Activated naive CD8-positive, alpha-beta T cell treated with anti-CD3 and anti-CD28 coated beads, Interleukin-2, amount 50 U/mL, for 24 hours (primary cell): Measurements from ENCODE around the gene CCNK.
A peak's percentile ranks its signal among the peaks of the same experiment; 100 is the strongest.

ENCODE experiments used
- ATAC-seq: fragments of 150-1000 bp; cut with Tn5 transposase; one replicate; pipeline ENCODE4 v1.10.0; 2021
- DNase-seq: peaks from one replicate; pipeline ENCODE4 v3.0.0; 2021
- H3K27ac Mint-ChIP-seq: one replicate; pipeline ENCODE4 v1.8.0; 2021; ENCODE audit warnings: mild to moderate bottlenecking, mixed read lengths
- H3K27me3 Mint-ChIP-seq: one replicate; pipeline ENCODE4 v1.8.0; 2021; ENCODE audit warnings: mixed read lengths
- H3K36me3 Mint-ChIP-seq: one replicate; pipeline ENCODE4 v1.8.0; 2021; ENCODE audit warnings: low read depth, mixed read lengths
- H3K4me1 Mint-ChIP-seq: one replicate; pipeline ENCODE4 v1.8.0; 2021; ENCODE audit warnings: mixed read lengths
- H3K4me3 Mint-ChIP-seq: one replicate; pipeline ENCODE4 v1.8.0; 2021; ENCODE audit warnings: mild to moderate bottlenecking, moderate library complexity, mixed read lengths
- H3K9me3 Mint-ChIP-seq: one replicate; pipeline ENCODE4 v1.8.0; 2021; ENCODE audit warnings: mixed read lengths

The CCNK gene

DNA sequence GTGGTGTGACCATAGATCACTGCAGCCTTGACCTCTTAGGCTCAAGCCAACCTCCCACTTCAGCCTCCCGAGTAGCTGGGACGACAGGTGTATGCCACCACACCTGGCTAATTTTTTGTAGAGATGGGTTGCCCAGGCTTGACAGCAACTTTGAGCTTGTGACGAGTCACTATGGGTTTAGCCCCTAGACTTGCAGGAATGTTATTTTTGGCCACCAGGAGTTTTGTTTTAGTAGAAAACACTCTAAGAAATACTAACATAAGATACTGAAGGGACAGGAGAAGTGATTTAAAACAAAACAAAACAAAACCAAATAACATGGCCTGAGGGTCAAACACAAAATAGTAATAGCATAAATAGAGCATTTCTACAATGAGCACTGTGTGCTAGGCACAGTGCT, 27.0 kb upstream of the CCNK start:
- Mint-ChIP-seq H3K4me1 (no peaks in the 10 kb centered on the region), H3K4me3 (no peak overlapping the region), H3K27me3 (no peaks in the 10 kb centered on the region), H3K36me3 (peaks cover 37% of the 10 kb centered on the region), H3K9me3 (no peaks in the 10 kb centered on the region), H3K27ac (no peak overlapping the region)
- no peak for DNase-seq
- ATAC-seq = no peak

DNA sequence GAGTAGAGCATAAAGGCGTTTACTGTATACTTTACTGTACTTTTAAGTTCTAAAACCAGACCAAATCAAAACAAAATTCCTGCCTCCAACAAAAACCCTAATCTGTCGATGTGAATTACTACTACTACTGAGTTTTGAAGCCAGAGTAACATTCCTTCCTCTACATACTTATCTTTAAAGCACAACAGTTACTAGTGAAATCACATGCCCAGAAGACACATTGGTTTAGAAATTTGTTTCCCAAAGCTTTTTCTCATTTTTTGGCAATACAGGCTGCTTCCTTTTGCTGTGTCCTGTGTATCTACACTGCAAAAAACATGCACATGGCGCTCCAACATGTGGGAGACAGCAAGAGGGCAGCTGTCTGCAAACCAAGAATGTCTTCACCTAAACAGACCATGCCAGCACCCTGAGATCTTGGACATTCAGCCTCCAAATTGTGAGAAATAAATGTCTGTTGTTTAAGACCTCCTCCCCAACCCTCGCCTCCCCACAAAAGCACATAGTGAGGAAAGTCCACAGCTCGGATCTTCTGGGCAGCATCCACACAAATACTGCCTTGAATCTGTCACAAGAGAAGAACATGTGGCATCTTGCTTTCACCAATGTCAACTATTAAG, 21.6 kb upstream of the CCNK start:
- Mint-ChIP-seq H3K36me3 (peaks cover 31% of the 10 kb centered on the region), H3K27ac (no peak overlapping the region), H3K4me3 (no peak overlapping the region), H3K4me1 (no peaks in the 10 kb centered on the region), H3K9me3 (no peaks in the 10 kb centered on the region), H3K27me3 (no peaks in the 10 kb centered on the region)
- ATAC-seq (no peak), DNase-seq (no peak)

DNA sequence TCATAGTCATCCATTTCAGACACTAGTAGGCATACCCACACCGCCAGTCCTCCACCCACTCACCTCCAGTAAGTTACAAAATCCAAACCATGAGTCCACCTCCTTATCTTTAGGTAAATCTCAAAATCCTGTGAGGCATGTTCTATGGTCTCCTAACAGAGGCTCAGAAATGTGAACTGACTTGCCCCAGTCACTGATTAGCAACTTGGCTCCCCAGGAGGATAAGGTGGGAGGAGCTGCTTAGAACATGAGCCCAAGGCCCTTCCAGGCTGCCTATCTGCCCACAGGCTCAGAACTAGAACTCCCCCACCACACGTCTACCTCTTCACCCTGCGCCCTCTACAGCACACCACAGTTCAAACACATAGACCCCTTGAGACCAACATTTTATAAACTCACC, 20.4 kb upstream of the CCNK start:
- no peaks in the 10 kb centered on the region for H3K4me1 Mint-ChIP-seq
- DNase-seq (no peak), ATAC-seq (peak; percentile 20)
- H3K27ac Mint-ChIP-seq = no peak overlapping the region
- no peak overlapping the region for H3K4me3 Mint-ChIP-seq
- H3K27me3 Mint-ChIP-seq = no peaks in the 10 kb centered on the region
- H3K9me3 Mint-ChIP-seq = no peaks in the 10 kb centered on the region
- H3K36me3 Mint-ChIP-seq = peaks cover 31% of the 10 kb centered on the region

DNA sequence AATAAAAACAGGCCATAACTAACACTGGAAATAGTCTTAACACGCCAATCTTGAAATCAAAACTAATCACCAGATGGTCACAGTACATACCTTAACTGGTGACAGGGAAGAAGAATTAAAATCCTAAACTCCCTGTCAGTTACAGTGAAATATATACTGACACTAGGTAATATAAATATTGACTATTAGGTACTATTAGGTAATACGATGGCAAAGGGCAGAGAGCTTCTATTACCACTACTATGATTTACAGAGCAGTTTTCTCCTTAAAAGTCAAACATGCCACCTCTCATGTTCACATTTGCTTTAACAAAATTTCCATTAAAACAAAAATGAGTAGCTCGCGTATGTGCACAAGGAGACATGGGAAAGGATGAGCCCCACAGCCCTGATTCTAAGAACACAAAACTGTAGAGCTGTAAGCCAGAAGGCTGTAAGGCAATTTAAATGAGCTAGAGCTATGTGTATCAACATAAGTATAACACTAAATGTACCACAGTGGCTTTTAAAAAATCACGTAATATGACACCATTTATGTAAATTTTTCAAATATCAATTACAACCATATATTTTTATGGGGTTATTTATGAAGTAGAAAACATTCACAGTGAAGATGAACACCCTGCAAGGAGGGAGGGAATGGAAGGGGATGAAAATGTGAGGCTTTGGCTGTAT, 19.7 kb upstream of the CCNK start:
- DNase-seq = no peak
- Mint-ChIP-seq H3K4me3 (no peak overlapping the region), H3K9me3 (no peaks in the 10 kb centered on the region), H3K27me3 (no peaks in the 10 kb centered on the region), H3K27ac (no peak overlapping the region), H3K36me3 (peaks cover 31% of the 10 kb centered on the region), H3K4me1 (no peaks in the 10 kb centered on the region)
- no peak for ATAC-seq

DNA sequence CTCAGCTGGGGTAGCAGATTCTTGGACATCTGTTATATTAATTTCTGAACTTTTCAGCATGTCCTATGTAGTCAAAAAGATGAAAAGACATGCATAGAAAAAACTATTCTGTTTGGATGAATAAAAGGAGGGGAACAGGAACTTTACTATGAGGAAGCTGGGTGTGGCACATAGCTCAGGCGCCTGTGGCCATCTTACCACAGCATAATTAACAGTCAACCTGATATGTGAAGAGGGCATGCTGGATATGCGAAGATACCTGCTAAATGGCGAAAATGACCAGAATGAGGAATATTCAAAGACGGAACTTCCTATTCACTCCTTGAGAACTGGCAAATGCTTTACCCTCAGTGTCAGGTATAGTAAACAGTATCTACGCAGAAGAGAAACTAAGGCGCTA, 19.0 kb upstream of the CCNK start:
- Mint-ChIP-seq H3K27me3 (no peaks in the 10 kb centered on the region), H3K9me3 (no peaks in the 10 kb centered on the region), H3K27ac (no peak overlapping the region), H3K36me3 (peaks cover 24% of the 10 kb centered on the region), H3K4me3 (no peak overlapping the region), H3K4me1 (no peaks in the 10 kb centered on the region)
- ATAC-seq (no peak), DNase-seq (no peak)

DNA sequence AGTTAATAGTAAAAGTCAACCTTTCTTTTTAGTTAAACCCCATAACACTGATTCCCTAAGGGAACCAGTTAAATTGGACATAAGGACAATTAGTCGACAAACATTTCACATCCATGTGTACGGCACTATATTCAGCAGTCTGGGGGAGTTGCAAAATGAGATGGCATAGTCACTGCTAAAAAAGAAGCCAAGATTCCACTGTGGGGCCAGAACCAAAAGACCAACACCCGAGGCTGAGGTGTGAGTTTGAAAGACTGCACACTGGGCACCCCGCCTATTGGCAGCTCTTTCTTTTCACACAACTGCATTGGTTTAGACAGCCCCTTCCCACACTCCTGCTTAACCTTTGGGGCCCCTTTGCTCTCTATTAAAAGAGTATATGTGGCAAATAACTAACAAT, 17.2 kb upstream of the CCNK start:
- no peak for ATAC-seq

DNA sequence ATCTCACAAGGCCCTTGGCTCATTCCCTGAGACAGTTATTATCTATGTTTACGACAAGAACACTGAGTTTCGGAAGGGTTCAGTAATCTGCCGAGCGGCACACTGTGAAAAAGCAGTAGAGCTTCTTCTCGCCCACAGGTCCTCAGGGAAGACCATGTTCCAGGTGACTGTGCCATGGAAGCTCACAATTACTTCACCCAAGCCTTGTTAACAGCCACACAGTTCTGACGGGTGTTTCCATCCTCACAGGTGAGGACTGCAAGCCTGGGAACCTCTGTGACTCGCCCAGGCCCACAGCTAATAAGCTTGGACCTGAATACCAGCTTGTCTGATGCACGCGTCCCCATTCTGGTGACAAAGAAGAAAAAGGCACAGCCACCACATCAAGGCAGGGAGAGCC, 15.9 kb upstream of the CCNK start:
- Mint-ChIP-seq H3K9me3 (no peaks in the 10 kb centered on the region), H3K36me3 (peaks cover 11% of the 10 kb centered on the region), H3K27me3 (no peaks in the 10 kb centered on the region), H3K4me3 (no peak overlapping the region), H3K4me1 (peaks cover 14% of the 10 kb centered on the region), H3K27ac (no peak overlapping the region)
- no peak for DNase-seq
- ATAC-seq = no peak

More for the DNA sequence above, 17.2 kb upstream of the CCNK start:
- H3K27me3 Mint-ChIP-seq = no peaks in the 10 kb centered on the region
- no peak for DNase-seq
- no peak overlapping the region for H3K4me3 Mint-ChIP-seq
- H3K27ac Mint-ChIP-seq = no peak overlapping the region
- peaks cover 17% of the 10 kb centered on the region for H3K36me3 Mint-ChIP-seq
- H3K4me1 Mint-ChIP-seq = peaks cover 14% of the 10 kb centered on the region
- H3K9me3 Mint-ChIP-seq = no peaks in the 10 kb centered on the region

DNA sequence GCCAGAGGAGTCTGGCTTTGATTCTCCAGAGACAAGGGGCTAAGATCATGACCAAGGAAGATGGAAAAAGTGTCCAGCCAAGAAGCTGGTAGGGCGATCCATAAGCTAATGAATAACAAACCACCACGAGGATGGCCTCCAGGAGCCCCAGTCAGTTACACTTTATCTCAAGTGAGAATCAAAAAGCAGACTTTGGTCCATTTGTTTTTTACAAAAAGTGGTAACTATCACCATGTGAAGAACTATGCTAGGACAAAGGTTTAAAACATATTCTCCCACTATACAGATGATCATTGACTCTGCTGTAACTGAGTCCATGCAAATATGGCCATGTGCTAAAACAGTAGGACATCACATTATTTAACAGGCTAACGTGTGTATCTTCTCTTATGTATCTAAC, 14.5 kb upstream of the CCNK start:
- Mint-ChIP-seq H3K4me3 (no peak overlapping the region), H3K4me1 (peaks cover 19% of the 10 kb centered on the region), H3K36me3 (peaks cover 5% of the 10 kb centered on the region), H3K27ac (no peak overlapping the region), H3K9me3 (no peaks in the 10 kb centered on the region), H3K27me3 (no peaks in the 10 kb centered on the region)
- DNase-seq (no peak), ATAC-seq (no peak)

DNA sequence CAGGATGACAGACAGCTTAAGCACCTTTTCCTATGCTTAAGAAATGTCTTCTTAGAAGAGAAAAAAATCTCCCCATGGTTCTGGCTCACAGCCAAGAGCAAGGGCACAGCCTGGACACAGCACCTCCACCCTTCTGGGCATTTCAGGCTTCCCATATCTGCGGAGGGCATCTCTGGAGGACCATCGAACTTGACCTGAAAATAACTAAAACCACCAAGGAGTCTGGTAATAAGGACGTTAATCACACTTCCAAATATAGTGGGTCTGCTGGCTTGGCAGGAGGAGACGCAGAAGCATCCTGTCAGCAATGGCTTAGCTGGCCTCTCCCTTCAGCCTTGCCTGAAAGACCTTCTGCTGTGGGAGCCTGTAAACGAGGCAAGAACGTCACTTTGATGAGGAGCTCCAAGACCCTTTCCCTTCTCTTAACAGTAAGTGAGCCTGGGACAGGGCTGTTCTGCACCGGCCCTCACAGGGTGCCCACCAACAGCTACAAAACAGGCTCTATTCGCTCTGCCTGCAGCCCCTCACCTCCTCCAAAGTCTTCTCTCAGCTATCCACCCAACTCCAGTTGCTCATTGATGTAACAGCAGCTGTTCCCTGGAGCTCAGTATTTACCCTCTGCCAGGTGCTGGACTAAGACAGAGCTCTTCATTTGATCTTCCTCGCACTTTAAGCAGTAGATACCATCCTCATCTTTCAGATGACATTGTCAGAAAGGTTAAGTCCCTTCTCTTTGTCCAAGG, 13.7 kb upstream of the CCNK start:
- DNase-seq (no peak), ATAC-seq (no peak)
- no peak overlapping the region for H3K4me3 Mint-ChIP-seq
- H3K36me3 Mint-ChIP-seq = peaks cover 5% of the 10 kb centered on the region
- peaks cover 19% of the 10 kb centered on the region for H3K4me1 Mint-ChIP-seq
- no peaks in the 10 kb centered on the region for H3K27me3 Mint-ChIP-seq
- H3K9me3 Mint-ChIP-seq = no peaks in the 10 kb centered on the region
- no peak overlapping the region for H3K27ac Mint-ChIP-seq

DNA sequence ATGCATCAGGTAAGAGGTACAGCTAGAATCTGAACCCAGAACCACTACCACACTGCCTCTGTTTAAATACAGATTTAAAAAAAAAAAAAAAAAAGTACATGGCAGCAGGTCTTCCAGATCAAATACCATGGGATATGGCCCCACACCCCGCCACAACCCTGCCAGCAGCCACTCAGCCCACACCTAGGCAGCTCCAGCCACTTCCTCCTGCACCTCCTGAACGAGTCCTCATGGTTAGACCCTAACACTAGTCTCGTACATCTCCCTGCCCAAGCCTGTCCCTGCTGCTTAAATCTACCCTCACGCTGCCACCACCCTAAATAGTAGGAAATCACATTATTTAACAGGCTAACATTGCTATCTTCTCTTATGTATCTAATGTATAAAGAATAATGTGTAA, 13.1 kb upstream of the CCNK start:
- H3K27ac Mint-ChIP-seq = peak overlapping the region; percentile 16
- H3K4me3 Mint-ChIP-seq = no peak overlapping the region
- H3K9me3 Mint-ChIP-seq = no peaks in the 10 kb centered on the region
- H3K36me3 Mint-ChIP-seq = peaks cover 5% of the 10 kb centered on the region
- peaks cover 23% of the 10 kb centered on the region for H3K4me1 Mint-ChIP-seq
- no peak for DNase-seq
- ATAC-seq = no peak
- no peaks in the 10 kb centered on the region for H3K27me3 Mint-ChIP-seq

DNA sequence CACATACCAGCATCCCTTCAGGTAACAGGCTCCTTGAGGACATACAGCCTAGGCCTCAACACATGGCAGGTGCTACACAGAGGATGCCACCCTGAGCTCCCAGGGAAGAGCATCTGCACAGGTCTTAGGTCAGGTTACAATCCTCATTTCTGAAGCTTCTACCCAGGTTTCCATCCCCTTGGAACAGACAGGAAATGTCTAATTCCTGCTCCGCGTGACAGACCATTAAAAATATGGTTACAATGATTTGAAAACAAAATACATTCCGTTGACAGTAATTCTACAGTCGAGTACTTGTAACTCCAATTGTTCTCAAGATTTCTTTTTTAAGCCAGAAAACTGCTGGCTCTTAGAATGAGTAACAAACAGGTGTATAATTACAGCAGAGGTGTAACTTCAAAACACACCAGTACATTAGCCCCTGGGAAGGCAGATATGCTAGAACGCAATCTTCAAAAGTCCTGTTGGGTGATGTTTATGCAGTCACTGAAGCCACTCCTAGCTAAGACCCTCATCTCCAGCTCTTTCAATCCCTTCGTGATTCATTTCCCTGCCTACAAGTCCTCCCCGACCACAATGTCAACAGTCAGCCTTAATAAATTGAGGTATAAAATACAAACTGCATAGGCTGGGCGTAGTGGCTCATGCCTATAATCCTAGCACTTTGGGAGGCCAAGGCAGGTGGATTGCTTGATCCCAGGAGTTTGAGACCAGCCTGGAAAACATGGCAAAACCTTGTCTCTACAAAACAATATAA, 12.2 kb upstream of the CCNK start:
- DNase-seq (no peak), ATAC-seq (no peak)
- peaks cover 28% of the 10 kb centered on the region for H3K4me1 Mint-ChIP-seq

DNA sequence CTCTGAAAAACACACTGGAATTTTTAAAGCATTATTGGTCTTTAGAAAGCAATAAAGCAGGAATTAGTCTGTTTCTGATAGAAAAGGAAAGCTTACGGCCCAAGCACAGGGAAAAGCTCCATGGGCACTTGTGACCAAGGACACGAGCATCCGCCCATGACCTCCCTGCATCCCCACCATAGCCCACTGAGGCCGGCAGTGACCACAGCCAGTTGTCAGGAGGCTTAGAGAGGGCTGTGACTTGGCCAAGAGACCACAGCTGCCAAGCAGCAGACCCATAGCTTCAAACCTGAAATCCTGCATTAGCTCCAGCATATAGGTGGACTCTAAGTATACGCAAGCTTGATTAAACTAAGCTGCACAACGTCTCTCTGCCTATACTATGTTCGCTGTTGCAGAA, 9.5 kb upstream of the CCNK start:
- Mint-ChIP-seq H3K4me1 (peaks cover 33% of the 10 kb centered on the region), H3K36me3 (no peaks in the 10 kb centered on the region), H3K27ac (no peak overlapping the region), H3K27me3 (no peaks in the 10 kb centered on the region), H3K9me3 (no peaks in the 10 kb centered on the region), H3K4me3 (no peak overlapping the region)
- no peak for DNase-seq
- ATAC-seq = no peak

More for the DNA sequence above, 12.2 kb upstream of the CCNK start:
- H3K36me3 Mint-ChIP-seq = no peaks in the 10 kb centered on the region
- H3K27me3 Mint-ChIP-seq = no peaks in the 10 kb centered on the region
- H3K9me3 Mint-ChIP-seq = no peaks in the 10 kb centered on the region
- no peak overlapping the region for H3K4me3 Mint-ChIP-seq
- H3K27ac Mint-ChIP-seq = no peak overlapping the region

DNA sequence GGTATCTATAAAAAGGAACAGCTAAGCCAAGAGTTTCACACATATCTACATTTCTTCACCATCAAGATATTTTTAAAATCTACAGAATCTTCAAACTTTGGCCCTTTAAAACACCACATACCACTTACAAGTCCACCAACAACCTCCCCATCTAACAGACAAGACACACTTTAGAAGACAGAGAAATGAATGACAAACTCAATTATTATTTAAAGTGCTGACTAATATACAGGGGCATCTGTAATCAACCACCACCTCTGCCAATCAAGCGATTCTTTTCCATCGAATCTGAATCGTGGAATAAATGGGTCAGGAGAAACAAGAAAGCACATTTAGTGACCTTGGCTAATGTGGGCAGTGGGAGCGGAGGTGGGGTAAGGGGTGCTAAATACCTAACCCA, 8.3 kb upstream of the CCNK start:
- ATAC-seq (no peak), DNase-seq (no peak)
- Mint-ChIP-seq H3K4me1 (peaks cover 34% of the 10 kb centered on the region), H3K4me3 (no peak overlapping the region), H3K36me3 (no peaks in the 10 kb centered on the region), H3K9me3 (no peaks in the 10 kb centered on the region), H3K27me3 (no peaks in the 10 kb centered on the region), H3K27ac (no peak overlapping the region)

DNA sequence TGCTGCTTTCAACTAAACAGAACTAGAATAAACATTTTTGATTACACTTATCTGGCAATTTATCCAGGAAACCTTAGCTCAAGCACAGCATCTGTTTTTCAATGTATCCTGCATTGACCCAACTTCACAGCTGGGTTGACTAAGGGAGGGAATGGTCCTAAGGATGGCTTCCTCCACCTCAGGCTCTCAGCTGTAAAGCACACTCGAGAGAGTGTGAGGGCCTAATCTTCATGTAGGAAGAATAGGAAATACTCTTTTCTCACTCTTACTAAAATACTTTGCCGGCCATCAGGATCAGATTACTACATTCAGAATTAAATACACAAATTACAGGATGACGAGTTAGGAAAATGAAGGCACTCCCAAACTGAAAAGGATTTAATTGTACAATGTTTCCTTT, 7.8 kb upstream of the CCNK start:
- ATAC-seq (no peak), DNase-seq (no peak)
- H3K9me3 Mint-ChIP-seq = no peaks in the 10 kb centered on the region
- H3K27ac Mint-ChIP-seq = no peak overlapping the region
- no peaks in the 10 kb centered on the region for H3K27me3 Mint-ChIP-seq
- H3K4me1 Mint-ChIP-seq = peaks cover 34% of the 10 kb centered on the region
- H3K4me3 Mint-ChIP-seq = no peak overlapping the region
- H3K36me3 Mint-ChIP-seq = no peaks in the 10 kb centered on the region

DNA sequence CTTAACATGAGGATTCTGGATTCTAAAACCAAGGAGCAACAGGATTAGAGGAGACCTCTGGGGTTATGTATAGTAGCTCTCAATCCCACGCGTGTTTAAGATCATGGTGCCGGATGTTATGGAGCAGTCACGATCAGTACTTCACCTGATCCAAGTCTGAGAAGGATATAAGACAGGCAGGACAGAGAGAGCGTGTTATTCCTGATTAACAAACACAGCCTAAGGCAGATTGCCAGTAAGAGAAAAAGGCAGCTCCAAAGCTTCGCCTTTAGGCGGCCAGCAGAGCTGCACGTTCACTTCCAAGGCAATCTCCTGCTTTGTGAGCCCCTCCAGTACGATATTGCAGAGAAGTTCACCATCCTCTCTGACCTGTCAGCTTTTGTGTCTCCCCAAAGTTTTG, 6.0 kb upstream of the CCNK start:
- Mint-ChIP-seq H3K9me3 (no peaks in the 10 kb centered on the region), H3K27ac (no peak overlapping the region), H3K4me1 (peaks cover 39% of the 10 kb centered on the region), H3K36me3 (no peaks in the 10 kb centered on the region), H3K27me3 (no peaks in the 10 kb centered on the region), H3K4me3 (no peak overlapping the region)
- no peak for ATAC-seq
- no peak for DNase-seq
